Naive B cell (primary cell): ENCODE measurements around the gene NHP2. TPM values are rescaled to one million over a fixed set of nuclear protein-coding genes. Genes with fewer than 3 reads are reported as not detected.

Experiments used
- ATAC-seq, 2 donors: fragments of 150-1000 bp; cut with Tn5 transposase; 2 replicates each; pipeline ENCODE4 v1.10.0; 2021; ENCODE audit warnings: low read depth in 2 of 2, mild to moderate bottlenecking in 2 of 2, moderate library complexity in 2 of 2
- DNase-seq: peaks from one replicate; pipeline ENCODE4 v3.0.0; 2022
- H3K27ac Mint-ChIP-seq, 6 donors: one replicate each; pipeline ENCODE4 v1.8.0; 2020 to 2022; ENCODE audit warnings: mild to moderate bottlenecking in 6 of 6, mixed read lengths in 6 of 6, moderate library complexity in 5 of 6, inconsistent platforms in 2 of 6
- H3K27me3 Mint-ChIP-seq, 3 donors: one replicate each; pipeline ENCODE4 v1.8.0; 2021 to 2022; ENCODE audit warnings: mixed read lengths in 3 of 3, mild to moderate bottlenecking in 1 of 3
- H3K36me3 Mint-ChIP-seq, 2 donors: one replicate each; pipeline ENCODE4 v1.8.0; 2020 to 2022; ENCODE audit warnings: mixed read lengths in 2 of 2, inconsistent platforms in 1 of 2, mild to moderate bottlenecking in 1 of 2
- H3K4me1 Mint-ChIP-seq, 3 donors: one replicate each; pipeline ENCODE4 v1.8.0; 2020 to 2022; ENCODE audit warnings: mixed read lengths in 3 of 3, inconsistent platforms in 1 of 3, mild to moderate bottlenecking in 1 of 3, moderate library complexity in 1 of 3
- H3K4me3 Mint-ChIP-seq, 8 donors: one replicate each; pipeline ENCODE4 v1.8.0; 2020 to 2022; ENCODE audit warnings: mild to moderate bottlenecking in 8 of 8, mixed read lengths in 8 of 8, moderate library complexity in 8 of 8, inconsistent platforms in 2 of 8
- H3K9me3 Mint-ChIP-seq, 7 donors: one replicate each; pipeline ENCODE4 v1.8.0; 2020 to 2022; ENCODE audit warnings: mixed read lengths in 7 of 7, mild to moderate bottlenecking in 5 of 7, inconsistent platforms in 2 of 7, moderate library complexity in 1 of 7
- polyA plus RNA-seq, 6 donors: library from polyadenylated mRNA; unstranded; fragments of 300-500 nt; fragmentation: Illumina TruSeq; gene quantifications; one replicate each; pipeline ENCODE4 v1.2.3, GENCODE V29; 2021; ENCODE audit warnings: low read depth in 6 of 6

NHP2 gene
- polyA plus RNA-seq, 6 donors from 2014 or later: 212 to 320 (median 229) TPM

DNA sequence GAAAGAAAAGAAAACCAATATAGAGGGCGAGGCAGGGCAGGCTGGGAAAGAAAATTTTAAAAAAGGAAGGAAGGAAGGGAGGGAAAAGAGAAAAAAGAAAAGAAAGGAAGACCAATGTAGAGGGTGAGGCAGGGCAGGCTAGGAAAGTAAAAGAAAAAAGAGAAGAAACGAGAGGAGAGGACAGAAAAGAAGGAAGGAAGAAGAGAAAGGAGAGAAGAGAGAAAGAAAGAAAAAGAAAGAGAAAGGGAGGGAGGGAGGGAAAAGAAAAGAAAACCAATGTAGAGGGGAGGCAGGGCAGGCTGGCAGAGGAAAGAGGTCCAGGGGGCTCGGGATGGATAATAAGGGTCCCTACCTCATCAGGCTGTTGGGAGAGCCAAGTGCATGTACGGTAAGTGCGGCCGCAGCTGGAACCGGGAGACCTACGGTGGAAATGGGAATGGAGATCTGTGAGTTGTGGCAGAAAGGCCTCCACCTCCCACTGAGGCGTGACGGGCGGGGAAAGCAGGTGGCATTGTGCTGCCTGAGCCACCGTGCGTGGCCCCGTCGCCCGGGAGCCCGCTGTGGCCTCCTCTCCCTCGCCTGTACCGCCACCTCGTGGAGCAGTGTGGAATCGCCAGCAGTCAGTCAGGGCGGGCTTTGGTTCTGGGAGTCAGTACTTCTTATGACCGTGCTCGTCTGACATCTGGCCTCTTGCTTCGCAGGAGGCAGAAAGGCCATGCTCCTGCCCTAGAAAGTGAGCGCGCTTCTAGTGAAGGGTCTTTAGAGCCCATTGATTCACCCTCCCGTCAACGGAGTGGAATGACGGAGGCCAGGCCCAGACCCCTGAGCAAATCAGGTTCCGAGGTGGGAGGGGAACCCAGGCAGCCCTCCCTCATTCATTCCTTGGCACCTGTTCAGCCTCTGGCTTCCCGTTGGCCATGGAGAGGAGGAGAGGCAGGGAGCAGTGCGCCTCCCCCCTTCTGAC is 10.4 kb upstream of the NHP2 start:
- no peaks in the 10 kb centered on the region for H3K36me3 Mint-ChIP-seq
- peak overlapping the region in 6 of 8 donors; percentile 36 to 81 (median 72) for H3K4me3 Mint-ChIP-seq
- H3K27me3 Mint-ChIP-seq: peaks cover 0 to 14% (median 11%) of the 10 kb centered on the region in 3 donors
- no peaks in the 10 kb centered on the region for H3K9me3 Mint-ChIP-seq
- peak; percentile 99 for ATAC-seq
- peak; percentile 88 for DNase-seq
- H3K4me1 Mint-ChIP-seq: peaks cover 8 to 14% (median 12%) of the 10 kb centered on the region in 3 donors
- peak overlapping the region; percentile 47 to 74 (median 68) for H3K27ac Mint-ChIP-seq

DNA sequence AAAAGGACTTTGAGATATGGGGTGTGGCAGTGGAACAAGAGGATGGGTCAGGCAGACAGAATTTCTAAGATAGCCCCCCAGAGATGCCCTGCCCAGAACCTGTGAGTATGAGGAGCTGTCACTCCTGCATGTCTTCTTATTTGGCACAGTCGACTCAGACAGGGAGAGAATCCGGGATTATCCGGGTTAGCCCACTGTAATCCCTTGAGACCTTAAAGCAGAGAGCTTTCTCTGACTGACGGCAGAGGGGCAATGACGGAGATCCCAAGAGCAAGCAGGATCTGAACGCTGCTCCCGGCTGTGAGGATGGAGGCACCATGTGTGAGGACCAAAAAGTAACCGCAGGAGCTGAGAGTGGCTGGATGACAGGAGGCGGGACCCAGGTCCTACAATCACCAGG is 8.8 kb upstream of the NHP2 start:
- ATAC-seq: no peak
- Mint-ChIP-seq H3K4me3 (peak overlapping the region in 1 of 8 donors; percentile 21), H3K9me3 (no peaks in the 10 kb centered on the region), H3K4me1 (peaks cover 8 to 12% (median 11%) of the 10 kb centered on the region in 3 donors), H3K27ac (peak overlapping the region in 1 of 6 donors; percentile 70), H3K27me3 (peaks cover 0 to 14% (median 11%) of the 10 kb centered on the region in 3 donors), H3K36me3 (no peaks in the 10 kb centered on the region)
- DNase-seq: no peak

DNA sequence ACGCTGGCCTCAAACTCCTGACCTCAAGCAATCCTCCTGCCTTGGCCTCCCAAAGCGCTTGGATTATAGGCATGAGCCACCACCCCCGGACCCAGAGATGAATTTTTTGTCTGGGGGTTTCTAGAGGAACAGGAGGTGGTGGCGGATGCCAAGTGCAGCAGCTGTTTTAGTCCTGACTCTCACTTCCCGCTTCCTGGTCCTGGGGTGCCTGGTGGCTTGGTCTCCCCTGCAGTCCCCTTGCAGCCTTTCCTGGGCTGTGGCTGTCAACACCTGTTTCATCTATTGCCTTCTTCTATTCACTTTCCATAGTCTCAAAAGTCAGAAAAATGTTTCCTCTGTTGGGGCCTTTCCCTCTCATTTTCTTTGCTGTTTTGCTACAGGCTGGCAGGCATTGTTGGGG is 6.5 kb upstream of the NHP2 start:
- H3K4me3 Mint-ChIP-seq: peak overlapping the region in 1 of 8 donors; percentile 51
- no peak for DNase-seq
- peaks cover 8 to 12% (median 11%) of the 10 kb centered on the region in 3 donors for H3K4me1 Mint-ChIP-seq
- no peaks in the 10 kb centered on the region for H3K9me3 Mint-ChIP-seq
- H3K36me3 Mint-ChIP-seq: no peaks in the 10 kb centered on the region
- ATAC-seq: no peak
- H3K27ac Mint-ChIP-seq: peak overlapping the region in 1 of 6 donors; percentile 83
- H3K27me3 Mint-ChIP-seq: peaks cover 0 to 14% (median 11%) of the 10 kb centered on the region in 3 donors

DNA sequence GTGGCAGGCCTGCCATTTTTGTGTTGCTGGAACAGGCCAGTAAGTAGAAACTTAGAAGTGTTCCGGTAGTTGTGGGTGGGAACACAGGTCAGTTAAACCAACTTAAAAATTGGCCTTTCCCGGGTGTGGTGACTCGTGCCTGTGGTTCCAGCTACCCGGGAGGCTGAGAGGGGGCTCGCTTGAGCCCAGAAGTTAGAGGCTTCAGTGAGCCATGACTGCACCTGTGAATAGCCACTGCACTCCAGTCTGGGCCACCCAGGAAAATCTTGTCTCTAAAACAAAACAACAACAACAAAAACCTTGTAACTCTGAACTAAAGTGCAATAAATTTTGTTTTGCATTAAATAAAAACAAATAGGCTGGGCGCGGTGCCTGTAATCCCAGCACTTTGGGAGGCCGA is 1.4 kb upstream of the NHP2 start:
- Mint-ChIP-seq H3K27ac (peak overlapping the region in 2 of 6 donors; percentile 34 to 47), H3K36me3 (no peaks in the 10 kb centered on the region)

DNA sequence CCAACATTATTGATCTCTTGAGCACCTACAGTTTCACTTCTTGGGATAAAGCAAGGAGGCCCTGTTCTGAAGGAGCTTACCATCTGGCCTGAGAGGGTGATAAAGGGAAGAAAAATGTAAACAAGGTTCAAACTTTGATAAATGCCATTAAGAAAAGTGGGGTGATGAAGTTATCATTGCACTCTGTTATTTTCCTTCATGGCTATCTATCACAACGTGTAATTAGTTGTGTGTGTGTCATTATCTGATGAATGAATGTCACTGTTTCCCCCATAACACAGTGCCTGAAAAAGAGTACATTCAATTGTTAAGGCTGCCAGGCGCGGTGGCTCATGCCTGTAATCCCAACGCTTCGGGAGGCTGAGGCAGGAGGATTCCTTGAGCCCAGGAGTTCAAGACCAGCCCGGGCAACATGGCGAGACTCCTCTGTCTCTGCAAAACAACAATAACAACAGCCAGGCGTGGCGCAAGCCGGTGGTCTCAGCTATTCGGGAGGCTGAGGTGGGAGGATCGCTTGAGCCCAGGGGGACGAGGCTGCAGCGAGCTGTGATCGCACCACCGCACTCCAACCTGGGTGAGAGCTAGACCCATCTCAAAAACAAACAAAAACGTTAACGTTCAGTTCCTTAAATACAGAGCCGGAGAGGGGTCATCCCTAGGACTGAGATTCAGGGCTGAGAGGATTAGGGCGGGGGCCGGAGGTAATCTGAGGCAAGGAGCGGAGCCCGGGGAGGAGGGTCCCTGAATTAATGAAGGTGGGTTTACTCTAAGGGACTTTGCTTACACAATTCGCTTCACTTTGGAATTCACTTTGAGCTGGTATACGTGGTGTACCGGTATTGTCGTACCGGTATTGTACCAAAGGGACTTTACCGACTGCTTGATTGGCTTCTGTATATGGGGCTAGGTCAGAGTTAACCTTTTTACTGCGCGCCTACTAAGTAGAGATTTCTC is 917 bp downstream of the NHP2 start:
- no peaks in the 10 kb centered on the region for H3K9me3 Mint-ChIP-seq
- DNase-seq (no peak), ATAC-seq (no peak)
- H3K4me1 Mint-ChIP-seq: peaks cover 30 to 40% (median 35%) of the 10 kb centered on the region in 3 donors
- no peaks in the 10 kb centered on the region for H3K27me3 Mint-ChIP-seq
- peak overlapping the region; percentile 91 to 98 (median 98) for H3K4me3 Mint-ChIP-seq
- H3K36me3 Mint-ChIP-seq: peaks cover 0 to 7% of the 10 kb centered on the region in 2 donors
- H3K27ac Mint-ChIP-seq: peak overlapping the region; percentile 42 to 87 (median 76)

More for the DNA sequence above, 1.4 kb upstream of the NHP2 start:
- no peak for ATAC-seq
- Mint-ChIP-seq H3K9me3 (no peaks in the 10 kb centered on the region), H3K4me3 (peak overlapping the region in 3 of 8 donors; percentile 91 to 98 (median 98)), H3K4me1 (peaks cover 30 to 40% (median 32%) of the 10 kb centered on the region in 3 donors), H3K27me3 (no peaks in the 10 kb centered on the region)
- DNase-seq: no peak

DNA sequence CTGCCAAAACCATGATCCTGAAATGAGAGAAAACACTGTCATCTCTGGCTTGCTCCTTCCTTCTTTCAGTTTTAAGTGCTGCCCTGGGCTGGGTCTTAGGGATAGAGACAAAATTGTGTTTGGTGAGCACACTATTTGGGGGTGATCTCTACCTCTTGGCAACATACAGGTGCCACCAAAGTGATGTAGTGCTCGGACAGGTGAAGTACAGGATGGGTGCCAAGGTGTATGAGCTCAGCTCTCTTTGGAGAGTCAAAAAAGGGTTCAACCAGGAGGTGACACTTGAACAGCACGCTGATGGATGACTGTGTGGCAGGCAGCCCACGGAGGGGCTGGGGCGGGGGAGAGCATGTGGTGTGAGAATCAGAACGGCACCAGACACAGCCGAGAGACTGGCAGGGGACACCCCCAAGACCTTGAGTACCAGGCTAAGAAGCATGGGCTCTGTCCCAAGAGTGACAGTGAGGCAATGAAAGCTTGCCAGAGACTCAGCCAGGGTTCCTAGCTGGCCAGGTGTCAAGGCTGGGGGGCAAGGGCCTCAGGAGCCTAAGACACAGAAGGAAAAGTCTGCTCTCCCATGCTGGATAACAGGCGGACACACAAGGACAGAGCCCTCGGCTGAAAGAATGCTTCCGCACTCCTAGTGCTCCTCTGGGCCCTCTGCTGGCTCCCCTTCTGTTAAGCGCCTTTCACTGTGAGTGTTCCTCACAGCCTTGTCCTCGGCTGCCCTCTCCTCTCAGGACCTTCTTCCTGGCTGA is 2.5 kb downstream of the NHP2 start:
- DNase-seq (no peak), ATAC-seq (no peak)
- no peaks in the 10 kb centered on the region for H3K27me3 Mint-ChIP-seq
- H3K27ac Mint-ChIP-seq: peak overlapping the region; percentile 9 to 87 (median 76)
- peak overlapping the region in 7 of 8 donors; percentile 42 to 98 (median 61) for H3K4me3 Mint-ChIP-seq
- H3K4me1 Mint-ChIP-seq: peaks cover 30 to 40% (median 35%) of the 10 kb centered on the region in 3 donors
- H3K9me3 Mint-ChIP-seq: no peaks in the 10 kb centered on the region
- peaks cover 0 to 7% of the 10 kb centered on the region in 2 donors for H3K36me3 Mint-ChIP-seq

GRCh38 chr5:178149199-178149932 is 4.3 kb downstream of the NHP2 start:
- H3K36me3 Mint-ChIP-seq: peaks cover 0 to 7% of the 10 kb centered on the region in 2 donors
- peaks cover 27 to 36% (median 35%) of the 10 kb centered on the region in 3 donors for H3K4me1 Mint-ChIP-seq
- H3K27ac Mint-ChIP-seq: peak overlapping the region in 3 of 6 donors; percentile 70 to 81 (median 79)
- H3K27me3 Mint-ChIP-seq: no peaks in the 10 kb centered on the region
- no peak for DNase-seq
- no peak for ATAC-seq
- H3K9me3 Mint-ChIP-seq: no peaks in the 10 kb centered on the region
- no peak overlapping the region for H3K4me3 Mint-ChIP-seq

DNA sequence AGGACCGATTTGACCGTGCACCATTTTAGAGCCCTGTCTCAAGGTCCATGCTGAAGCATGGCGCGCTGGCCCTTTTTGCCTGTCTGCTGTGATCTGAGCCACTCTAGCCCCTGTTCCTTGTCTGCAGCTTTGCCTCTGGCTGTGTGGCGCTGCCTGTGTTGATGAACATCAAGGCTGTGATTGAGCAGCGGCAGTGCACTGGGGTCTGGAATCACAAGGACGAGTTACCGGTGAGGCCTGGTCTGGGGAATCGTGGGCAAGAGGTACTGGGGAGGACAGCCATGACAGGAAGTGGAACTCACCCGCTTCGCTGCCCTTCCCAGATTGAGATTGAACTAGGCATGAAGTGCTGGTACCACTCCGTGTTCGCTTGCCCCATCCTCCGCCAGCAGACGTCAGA is 6.3 kb downstream of the NHP2 start:
- Mint-ChIP-seq H3K9me3 (no peaks in the 10 kb centered on the region), H3K27ac (peak overlapping the region in 1 of 6 donors; percentile 33), H3K4me1 (peaks cover 15 to 23% (median 18%) of the 10 kb centered on the region in 3 donors), H3K36me3 (peaks cover 0 to 7% of the 10 kb centered on the region in 2 donors), H3K27me3 (no peaks in the 10 kb centered on the region), H3K4me3 (no peak overlapping the region)
- DNase-seq (no peak), ATAC-seq (no peak)

- peaks cover 0 to 7% of the 10 kb centered on the region in 2 donors for H3K36me3 Mint-ChIP-seq
- peak overlapping the region in 1 of 8 donors; percentile 70 for H3K4me3 Mint-ChIP-seq
- H3K27ac Mint-ChIP-seq: peak overlapping the region in 3 of 6 donors; percentile 33 to 73 (median 73)
- peaks cover 6 to 13% (median 7%) of the 10 kb centered on the region in 3 donors for H3K4me1 Mint-ChIP-seq
- DNase-seq (peak; percentile 68), ATAC-seq (peak; percentile 97 to 99)
- H3K27me3 Mint-ChIP-seq: no peaks in the 10 kb centered on the region
- no peaks in the 10 kb centered on the region for H3K9me3 Mint-ChIP-seq
Observed at GRCh38 chr5:178145965-178146820, 7.5 kb downstream of the NHP2 start.

GRCh38 chr5:178143901-178144300 is 9.8 kb downstream of the NHP2 start:
- H3K4me3 Mint-ChIP-seq: no peak overlapping the region
- peaks cover 4 to 7% of the 10 kb centered on the region in 2 donors for H3K36me3 Mint-ChIP-seq
- H3K27ac Mint-ChIP-seq: peak overlapping the region in 1 of 6 donors; percentile 60

DNA sequence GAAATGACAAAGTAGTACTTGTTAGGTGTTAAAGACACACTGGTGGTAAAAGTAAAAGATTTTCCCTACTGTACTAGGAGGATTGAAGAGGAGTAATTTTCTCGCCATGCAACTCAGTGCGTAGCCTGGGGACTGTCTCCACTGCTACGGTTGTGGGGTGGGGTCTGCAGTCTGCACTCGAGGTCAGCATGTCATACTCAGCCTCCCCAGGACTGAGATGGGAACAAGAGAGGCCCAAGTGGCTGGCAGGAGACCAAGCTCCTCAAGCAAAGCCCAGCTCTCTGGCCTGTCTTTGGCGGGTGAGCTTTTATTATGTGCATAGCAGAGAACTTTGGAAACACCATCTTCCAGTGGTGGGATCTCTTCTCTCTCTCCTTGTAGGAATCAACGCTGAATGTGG is 10.4 kb downstream of the NHP2 start:
- no peak for ATAC-seq
- H3K9me3 Mint-ChIP-seq: no peaks in the 10 kb centered on the region
- H3K36me3 Mint-ChIP-seq: peaks cover 1 to 4% of the 10 kb centered on the region in 2 donors

More at GRCh38 chr5:178143901-178144300, 9.8 kb downstream of the NHP2 start:
- Mint-ChIP-seq H3K9me3 (no peaks in the 10 kb centered on the region), H3K27me3 (no peaks in the 10 kb centered on the region), H3K4me1 (peaks cover 0 to 5% (median 3%) of the 10 kb centered on the region in 3 donors)
- no peak for ATAC-seq
- DNase-seq: no peak

More for the DNA sequence above, 10.4 kb downstream of the NHP2 start:
- no peak for DNase-seq
- Mint-ChIP-seq H3K27me3 (no peaks in the 10 kb centered on the region), H3K4me1 (peaks cover 0 to 5% (median 3%) of the 10 kb centered on the region in 3 donors), H3K27ac (no peak overlapping the region), H3K4me3 (no peak overlapping the region)
